Mesothelial cell of epicardium (in vitro differentiated cells): ENCODE data around the gene TNXB. TPM values are rescaled to one million over a fixed set of nuclear protein-coding genes. Genes with fewer than 3 reads are reported as not detected.
"Not testable (repeated sequence)": the region's sequence is repeated elsewhere in the genome, so short reads cannot be mapped to it uniquely, and the experiment has no call there.

Source experiments
- DNase-seq, 2 experiments: peaks; one replicate each; pipeline ENCODE4 v3.0.0; 2021; ENCODE audit warnings: low spot score in 2 of 2; ENCODE audit not compliant: unreplicated experiment in 2 of 2
- H3K27ac Mint-ChIP-seq: 2 replicates; pipeline ENCODE4 v1.8.0; 2021; ENCODE audit warnings: mixed read lengths
- H3K27me3 Mint-ChIP-seq: 2 replicates; pipeline ENCODE4 v1.8.0; 2021; ENCODE audit warnings: low read depth, mixed read lengths
- H3K36me3 Mint-ChIP-seq: 2 replicates; pipeline ENCODE4 v1.8.0; 2021; ENCODE audit warnings: mixed read lengths
- H3K4me1 Mint-ChIP-seq: 2 replicates; pipeline ENCODE4 v1.8.0; 2021; ENCODE audit warnings: mixed read lengths
- H3K4me3 Mint-ChIP-seq: 2 replicates; pipeline ENCODE4 v1.8.0; 2021; ENCODE audit warnings: mild to moderate bottlenecking, moderate library complexity, mixed read lengths
- H3K9me3 Mint-ChIP-seq: 2 replicates; pipeline ENCODE4 v1.8.0; 2021; ENCODE audit warnings: mixed read lengths
- total RNA-seq: library from RNA; stranded (reverse); gene quantifications from 3 replicates; pipeline ENCODE4 v1.2.1, GENCODE V29; 2021
- TF ChIP-seq, protein P1 (sequence below): fragments of 200-600 bp; sonication (generic); IDR thresholded peaks from one replicate; pipeline ENCODE4 v1.5.0; 2021; ENCODE audit warnings: antibody characterized with exemption; ENCODE audit not compliant: unreplicated experiment

Gene TNXB
- total RNA-seq, 1 donor from 2014 or later: 13.9 TPM

DNA sequence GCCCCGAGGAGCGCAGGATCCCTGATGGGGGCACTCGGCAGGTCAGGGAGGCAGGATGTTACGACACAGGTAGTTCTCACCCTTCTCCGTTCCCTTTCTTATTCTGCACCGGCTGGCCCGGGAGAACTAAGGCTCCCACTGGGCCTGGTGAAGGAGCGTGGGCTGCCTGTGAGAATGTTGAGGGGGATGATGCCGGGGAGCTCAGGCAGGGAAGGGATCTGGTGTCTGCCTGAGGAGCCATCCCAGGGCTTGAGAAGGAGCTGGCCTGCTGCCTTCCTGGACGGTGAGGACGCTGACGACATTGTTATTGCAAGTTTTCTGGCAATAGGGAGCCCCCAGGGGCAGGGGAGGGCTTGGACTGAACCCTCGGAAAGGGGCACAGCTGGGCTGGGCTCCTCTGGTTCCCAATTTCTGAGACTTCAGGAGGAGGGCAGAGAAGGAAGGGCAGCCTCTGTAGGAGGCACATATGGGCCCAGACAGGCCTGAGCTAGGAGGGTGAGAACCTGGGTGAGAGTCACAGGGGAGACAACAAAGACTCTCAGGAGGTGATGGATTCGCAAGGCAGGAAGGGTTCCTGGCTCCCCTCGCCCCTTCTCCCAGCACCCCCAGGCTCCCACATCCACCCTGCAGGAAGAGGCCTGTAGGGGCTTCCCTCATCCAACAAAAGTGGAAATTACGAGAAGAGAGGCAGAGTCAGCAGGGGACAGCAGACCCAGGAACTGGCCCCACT, 38.2 kb downstream of the TNXB start:
- Mint-ChIP-seq H3K27me3 (no peaks in the 10 kb centered on the region), H3K9me3 (no peaks in the 10 kb centered on the region), H3K4me1 (peaks cover 21% of the 10 kb centered on the region), H3K36me3 (no peaks in the 10 kb centered on the region), H3K4me3 (no peak overlapping the region), H3K27ac (no peak overlapping the region)
- TF ChIP-seq, protein P1, sequence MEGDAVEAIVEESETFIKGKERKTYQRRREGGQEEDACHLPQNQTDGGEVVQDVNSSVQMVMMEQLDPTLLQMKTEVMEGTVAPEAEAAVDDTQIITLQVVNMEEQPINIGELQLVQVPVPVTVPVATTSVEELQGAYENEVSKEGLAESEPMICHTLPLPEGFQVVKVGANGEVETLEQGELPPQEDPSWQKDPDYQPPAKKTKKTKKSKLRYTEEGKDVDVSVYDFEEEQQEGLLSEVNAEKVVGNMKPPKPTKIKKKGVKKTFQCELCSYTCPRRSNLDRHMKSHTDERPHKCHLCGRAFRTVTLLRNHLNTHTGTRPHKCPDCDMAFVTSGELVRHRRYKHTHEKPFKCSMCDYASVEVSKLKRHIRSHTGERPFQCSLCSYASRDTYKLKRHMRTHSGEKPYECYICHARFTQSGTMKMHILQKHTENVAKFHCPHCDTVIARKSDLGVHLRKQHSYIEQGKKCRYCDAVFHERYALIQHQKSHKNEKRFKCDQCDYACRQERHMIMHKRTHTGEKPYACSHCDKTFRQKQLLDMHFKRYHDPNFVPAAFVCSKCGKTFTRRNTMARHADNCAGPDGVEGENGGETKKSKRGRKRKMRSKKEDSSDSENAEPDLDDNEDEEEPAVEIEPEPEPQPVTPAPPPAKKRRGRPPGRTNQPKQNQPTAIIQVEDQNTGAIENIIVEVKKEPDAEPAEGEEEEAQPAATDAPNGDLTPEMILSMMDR: no peak
- DNase-seq: no peak

DNA sequence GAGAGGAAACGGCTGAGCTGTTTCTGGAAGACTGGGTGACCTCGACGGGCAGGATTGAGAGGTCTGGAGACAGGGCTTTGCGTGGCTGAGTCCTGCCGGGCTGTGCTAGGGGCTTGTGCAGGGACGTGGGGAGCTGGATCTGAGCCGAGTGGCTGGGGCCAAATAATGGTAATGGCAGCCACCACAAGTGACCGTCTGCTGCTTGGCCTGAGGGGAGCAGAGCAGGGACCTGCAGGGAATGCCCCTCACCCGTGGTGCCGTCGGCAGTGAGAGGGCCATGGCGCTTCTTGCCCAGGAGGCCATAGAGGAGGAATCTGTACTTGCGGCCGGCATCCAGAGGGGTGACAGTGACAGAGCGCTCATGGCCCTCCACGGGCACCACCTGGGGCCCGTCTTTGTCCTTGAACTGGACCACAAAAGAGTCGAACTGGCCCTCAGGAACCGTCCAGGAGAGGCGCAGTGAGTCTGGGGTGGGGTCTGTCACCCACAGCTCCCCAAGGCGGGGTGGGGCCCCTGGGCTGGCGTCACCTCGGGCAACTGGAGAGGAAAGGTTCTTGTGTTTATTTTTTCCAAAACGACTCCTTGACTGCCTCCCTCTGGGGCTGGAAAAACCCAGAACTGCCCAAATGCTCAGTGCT, 39.1 kb downstream of the TNXB start:
- peaks cover 12% of the 10 kb centered on the region for H3K4me1 Mint-ChIP-seq
- H3K9me3 Mint-ChIP-seq: no peaks in the 10 kb centered on the region
- H3K4me3 Mint-ChIP-seq: no peak overlapping the region
- H3K27me3 Mint-ChIP-seq: no peaks in the 10 kb centered on the region
- no peak for DNase-seq
- H3K27ac Mint-ChIP-seq: no peak overlapping the region
- H3K36me3 Mint-ChIP-seq: no peaks in the 10 kb centered on the region
- TF ChIP-seq, protein P1: no peak

DNA sequence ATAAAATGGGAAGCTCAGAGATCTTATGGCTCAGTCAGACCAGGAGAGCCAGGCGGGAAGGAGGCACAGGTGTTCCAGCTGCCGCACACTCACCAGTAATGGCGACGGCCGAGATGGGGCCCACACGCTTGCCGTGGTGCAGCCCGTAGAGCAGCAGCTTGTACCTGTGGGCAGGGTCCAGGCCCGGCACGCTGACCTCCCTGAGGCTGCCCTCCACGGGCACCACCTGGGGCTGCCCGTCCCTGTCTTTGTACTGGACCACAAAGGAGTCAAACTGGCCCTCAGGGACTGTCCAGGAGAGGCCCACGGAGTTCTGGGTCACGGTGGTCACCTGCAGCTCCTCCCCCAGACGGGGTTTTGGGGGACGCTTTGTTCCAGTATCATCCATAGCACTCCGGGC, 39.7 kb downstream of the TNXB start:
- Mint-ChIP-seq H3K9me3 (no peaks in the 10 kb centered on the region), H3K27ac (no peak overlapping the region), H3K36me3 (no peaks in the 10 kb centered on the region), H3K4me3 (no peak overlapping the region), H3K4me1 (peaks cover 9% of the 10 kb centered on the region), H3K27me3 (no peaks in the 10 kb centered on the region)
- no peak for DNase-seq
- TF ChIP-seq, protein P1: no peak

DNA sequence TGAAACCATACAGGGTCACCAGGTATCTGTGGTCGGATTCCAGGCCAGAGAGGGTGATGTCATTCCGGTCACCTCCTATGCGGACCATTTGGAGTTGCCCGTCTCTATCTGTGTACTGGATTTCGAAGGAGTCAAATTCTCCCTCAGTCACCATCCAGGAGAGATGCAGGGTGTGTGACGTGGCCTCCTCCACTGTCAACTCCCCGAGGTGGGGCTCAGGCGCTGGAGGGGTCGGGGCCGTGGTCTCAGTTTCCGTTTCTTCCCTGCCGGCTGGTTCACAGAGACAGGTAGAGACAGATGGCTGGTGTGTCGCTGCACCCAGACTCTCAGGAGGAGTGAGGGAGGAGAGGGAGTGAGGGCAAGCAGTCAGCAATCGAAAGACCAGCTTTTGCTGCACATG, 40.3 kb downstream of the TNXB start:
- Mint-ChIP-seq H3K4me1 (peaks cover 9% of the 10 kb centered on the region), H3K36me3 (no peaks in the 10 kb centered on the region), H3K4me3 (no peak overlapping the region), H3K27ac (no peak overlapping the region), H3K9me3 (no peaks in the 10 kb centered on the region), H3K27me3 (no peaks in the 10 kb centered on the region)
- TF ChIP-seq, protein P1: no peak
- no peak for DNase-seq

DNA sequence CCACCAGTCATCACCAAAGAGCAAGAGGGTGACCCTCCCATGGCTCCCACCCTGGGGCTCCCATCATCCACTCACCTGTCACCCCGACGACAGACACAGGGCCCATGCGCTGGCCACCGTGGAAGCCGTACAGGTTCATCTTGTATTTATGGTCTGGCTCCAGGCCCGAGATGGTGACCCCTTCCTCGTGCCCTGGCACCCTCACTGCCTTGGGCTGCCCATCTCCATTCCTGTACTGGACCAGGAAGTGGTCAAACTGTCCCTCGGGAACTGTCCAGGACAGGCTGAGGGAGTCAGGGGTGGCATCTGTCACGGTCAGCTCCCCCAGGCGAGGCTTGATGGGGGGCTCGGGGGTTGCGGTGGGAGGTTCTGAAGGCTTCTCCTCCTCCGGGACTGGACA, 40.8 kb downstream of the TNXB start:
- H3K27ac Mint-ChIP-seq, DNase-seq, H3K36me3 Mint-ChIP-seq, H3K4me1 Mint-ChIP-seq, H3K27me3 Mint-ChIP-seq, H3K4me3 Mint-ChIP-seq, H3K9me3 Mint-ChIP-seq: not testable (repeated sequence)

DNA sequence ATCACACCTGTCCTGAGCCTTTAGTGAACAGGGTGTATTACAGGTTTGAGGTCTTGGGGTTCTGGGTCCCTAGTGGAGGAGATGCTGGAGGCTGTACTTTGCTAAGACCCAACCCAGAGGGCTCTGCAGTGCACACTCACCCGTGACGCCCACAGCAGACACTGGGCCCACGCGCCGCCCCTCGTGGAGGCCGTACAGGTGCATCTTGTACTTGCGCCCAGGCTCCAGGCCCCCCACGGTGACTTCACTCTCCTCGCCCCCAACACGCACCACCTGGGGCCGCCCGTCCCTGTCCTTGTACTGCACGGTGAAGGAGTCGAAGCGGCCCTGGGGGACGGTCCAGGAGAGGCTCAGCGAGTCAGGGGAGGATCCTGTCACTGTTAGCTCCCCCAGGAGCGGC, 41.6 kb downstream of the TNXB start:
- H3K27me3 Mint-ChIP-seq, H3K36me3 Mint-ChIP-seq, H3K4me1 Mint-ChIP-seq, H3K9me3 Mint-ChIP-seq, H3K4me3 Mint-ChIP-seq, H3K27ac Mint-ChIP-seq, DNase-seq: not testable (repeated sequence)
